IPS-18c (cell line): ENCODE results near the gene PCDHA1.
A peak's percentile ranks its signal among the peaks of the same experiment; 100 is the strongest.
"Not testable (repeated sequence)": the region's sequence is repeated elsewhere in the genome, so short reads cannot be mapped to it uniquely, and the experiment has no call there.

ENCODE experiments used
- H3K4me3 ChIP-seq: 2 replicates; pipeline ENCODE4 v1.7.0; 2013; ENCODE audit warnings: low read depth, mild to moderate bottlenecking, low read length, moderate library complexity; ENCODE audit not compliant: insufficient read depth
- H3K9me3 ChIP-seq: one replicate; pipeline ENCODE4 v1.6.1; 2013; ENCODE audit warnings: mild to moderate bottlenecking, low read length, moderate library complexity; ENCODE audit not compliant: control insufficient read depth, insufficient read depth

PCDHA1 gene

DNA sequence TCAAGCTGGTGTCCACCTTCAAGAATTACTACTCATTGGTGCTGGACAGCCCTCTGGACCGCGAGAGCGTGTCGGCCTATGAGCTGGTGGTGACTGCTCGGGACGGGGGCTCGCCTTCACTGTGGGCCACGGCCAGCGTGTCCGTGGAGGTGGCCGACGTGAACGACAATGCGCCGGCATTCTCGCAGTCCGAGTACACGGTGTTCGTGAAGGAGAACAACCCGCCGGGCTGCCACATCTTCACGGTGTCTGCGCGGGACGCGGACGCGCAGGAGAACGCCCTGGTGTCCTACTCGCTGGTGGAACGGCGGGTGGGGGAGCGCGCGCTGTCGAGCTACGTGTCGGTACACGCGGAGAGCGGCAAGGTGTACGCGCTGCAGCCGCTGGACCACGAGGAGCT, 16.4 kb downstream of the PCDHA1 start:
- not testable (repeated sequence) for H3K4me3 ChIP-seq, H3K9me3 ChIP-seq

DNA sequence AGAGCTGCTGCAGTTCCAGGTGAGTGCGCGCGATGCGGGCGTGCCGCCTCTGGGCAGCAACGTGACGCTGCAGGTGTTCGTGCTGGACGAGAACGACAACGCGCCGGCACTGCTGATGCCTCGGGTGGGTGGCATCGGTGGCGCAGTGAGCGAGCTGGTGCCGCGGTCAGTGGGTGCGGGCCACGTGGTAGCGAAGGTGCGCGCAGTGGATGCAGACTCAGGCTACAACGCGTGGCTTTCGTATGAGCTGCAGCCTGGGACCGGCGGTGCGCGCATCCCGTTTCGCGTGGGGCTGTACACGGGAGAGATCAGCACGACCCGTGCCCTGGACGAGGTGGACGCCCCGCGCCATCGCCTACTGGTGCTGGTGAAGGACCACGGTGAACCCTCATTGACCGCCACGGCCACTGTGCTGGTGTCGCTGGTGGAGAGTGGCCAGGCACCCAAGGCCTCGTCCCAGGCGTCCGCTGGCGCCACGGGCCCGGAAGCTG, 16.9 kb downstream of the PCDHA1 start:
- Histone ChIP-seq H3K4me3 (no peak overlapping the region), H3K9me3 (no peaks in the 10 kb centered on the region)

GRCh38 chr5:140806834-140807775, 21.2 kb downstream of the PCDHA1 start, which contains the start of gene PCDHA4:
Gene PCDHA4, plus strand, starts transcription at chr5:140807068.
- peak within 1 kb of the TSS; percentile 69 for H3K4me3 ChIP-seq
- H3K9me3 ChIP-seq, result no peaks in the 10 kb centered on the region

DNA sequence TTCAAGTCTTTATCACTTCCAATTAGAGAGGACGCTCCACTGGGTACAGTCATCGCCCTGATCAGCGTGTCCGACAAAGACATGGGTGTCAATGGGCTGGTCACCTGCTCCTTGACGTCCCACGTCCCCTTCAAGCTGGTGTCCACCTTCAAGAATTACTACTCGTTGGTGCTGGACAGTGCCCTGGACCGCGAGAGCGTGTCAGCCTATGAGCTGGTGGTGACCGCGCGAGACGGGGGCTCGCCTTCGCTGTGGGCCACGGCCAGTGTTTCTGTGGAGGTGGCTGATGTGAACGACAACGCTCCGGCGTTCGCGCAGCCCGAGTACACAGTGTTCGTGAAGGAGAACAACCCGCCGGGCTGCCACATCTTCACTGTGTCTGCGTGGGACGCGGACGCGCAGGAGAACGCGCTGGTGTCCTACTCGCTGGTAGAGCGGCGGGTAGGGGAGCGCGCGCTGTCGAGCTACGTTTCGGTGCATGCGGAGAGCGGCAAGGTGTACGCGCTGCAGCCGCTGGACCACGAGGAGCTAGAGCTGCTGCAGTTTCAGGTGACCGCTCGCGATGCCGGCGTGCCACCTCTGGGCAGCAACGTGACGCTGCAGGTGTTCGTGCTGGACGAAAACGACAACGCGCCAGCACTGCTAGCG, 22.4 kb downstream of the PCDHA1 start:
- not testable (repeated sequence) for H3K4me3 ChIP-seq, H3K9me3 ChIP-seq

DNA sequence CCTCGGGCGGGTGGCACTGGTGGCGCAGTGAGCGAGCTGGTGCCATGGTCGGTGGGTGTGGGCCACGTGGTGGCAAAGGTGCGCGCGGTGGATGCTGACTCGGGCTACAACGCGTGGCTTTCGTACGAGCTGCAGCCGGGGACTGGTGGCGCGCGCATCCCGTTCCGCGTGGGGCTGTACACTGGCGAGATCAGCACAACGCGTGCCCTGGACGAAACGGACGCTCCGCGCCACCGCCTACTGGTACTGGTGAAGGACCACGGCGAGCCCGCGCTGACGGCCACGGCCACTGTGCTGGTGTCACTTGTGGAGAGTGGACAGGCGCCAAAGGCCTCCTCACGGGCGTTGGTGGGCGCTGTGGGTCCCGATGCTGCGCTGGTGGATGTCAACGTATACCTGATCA, 22.9 kb downstream of the PCDHA1 start:
- H3K4me3 ChIP-seq, result 0 out of 2 replicates have a peak overlapping the region, but pooled peaks have one; percentile 10
- no peaks in the 10 kb centered on the region for H3K9me3 ChIP-seq

DNA sequence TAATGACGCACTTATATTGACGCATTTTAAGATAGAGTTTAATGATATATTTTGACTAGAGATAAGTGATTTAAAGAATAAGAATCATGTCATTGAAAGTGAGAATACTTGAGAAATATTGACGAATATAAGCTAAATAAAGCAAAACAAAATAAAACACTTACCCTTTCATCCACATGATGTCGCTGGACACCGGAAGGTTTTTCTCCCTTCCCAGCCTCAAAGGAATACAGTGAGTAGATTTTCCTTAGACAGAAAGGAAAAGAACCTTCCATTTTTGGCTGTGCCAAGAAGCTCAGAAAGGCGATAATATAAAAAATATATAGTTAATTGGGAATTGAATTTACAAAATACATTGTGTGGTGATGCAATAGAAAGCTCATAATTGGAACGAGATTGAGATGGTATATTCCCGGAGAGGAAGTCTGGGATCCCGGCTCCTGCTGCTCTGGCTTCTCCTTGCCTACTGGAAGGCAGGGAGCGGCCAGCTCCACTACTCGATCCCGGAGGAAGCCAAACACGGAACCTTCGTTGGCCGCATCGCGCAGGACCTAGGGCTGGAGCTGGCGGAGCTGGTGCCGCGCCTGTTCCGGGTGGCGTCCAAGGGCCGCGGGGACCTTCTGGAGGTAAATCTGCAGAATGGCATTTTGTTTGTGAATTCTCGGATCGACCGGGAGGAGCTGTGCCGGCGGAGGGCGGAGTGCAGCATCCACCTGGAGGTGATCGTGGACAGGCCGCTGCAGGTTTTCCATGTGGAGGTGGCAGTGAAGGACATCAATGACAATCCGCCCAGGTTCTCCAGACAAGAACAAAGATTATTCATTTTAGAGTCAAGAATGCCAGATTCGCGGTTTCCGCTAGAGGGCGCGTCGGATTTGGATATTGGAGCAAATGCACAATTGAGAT, 35.7 kb downstream of the PCDHA1 start, which contains the start of gene PCDHA5:
Gene PCDHA5, plus strand, starts transcription at position 239 of the 906 bp plus-strand sequence.
- Histone ChIP-seq H3K4me3 (no peak within 1 kb of the TSS), H3K9me3 (no peaks in the 10 kb centered on the region)

DNA sequence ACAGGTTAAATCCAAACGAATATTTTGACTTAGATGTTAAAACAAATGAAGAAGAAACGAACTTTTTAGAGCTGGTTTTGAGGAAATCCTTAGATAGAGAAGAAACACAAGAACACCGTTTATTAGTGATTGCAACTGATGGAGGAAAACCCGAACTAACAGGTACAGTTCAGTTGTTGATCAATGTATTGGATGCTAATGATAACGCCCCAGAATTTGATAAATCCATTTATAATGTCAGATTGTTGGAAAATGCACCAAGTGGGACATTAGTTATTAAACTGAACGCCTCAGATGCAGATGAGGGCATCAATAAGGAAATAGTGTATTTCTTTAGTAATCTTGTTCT, 36.3 kb downstream of the PCDHA1 start:
- H3K9me3 ChIP-seq, result no peaks in the 10 kb centered on the region
- no peak overlapping the region for H3K4me3 ChIP-seq

DNA sequence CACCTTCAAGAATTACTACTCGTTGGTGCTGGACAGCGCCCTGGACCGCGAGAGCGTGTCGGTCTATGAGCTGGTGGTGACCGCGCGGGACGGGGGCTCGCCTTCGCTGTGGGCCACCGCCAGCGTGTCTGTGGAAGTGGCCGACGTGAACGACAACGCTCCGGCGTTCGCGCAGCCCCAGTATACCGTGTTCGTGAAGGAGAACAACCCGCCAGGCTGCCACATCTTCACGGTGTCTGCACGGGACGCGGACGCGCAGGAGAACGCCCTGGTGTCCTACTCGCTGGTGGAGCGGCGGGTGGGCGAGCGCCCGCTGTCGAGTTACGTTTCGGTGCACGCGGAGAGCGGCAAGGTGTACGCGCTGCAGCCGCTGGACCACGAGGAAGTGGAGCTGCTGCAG, 37.0 kb downstream of the PCDHA1 start:
- H3K9me3 ChIP-seq, H3K4me3 ChIP-seq: not testable (repeated sequence)

DNA sequence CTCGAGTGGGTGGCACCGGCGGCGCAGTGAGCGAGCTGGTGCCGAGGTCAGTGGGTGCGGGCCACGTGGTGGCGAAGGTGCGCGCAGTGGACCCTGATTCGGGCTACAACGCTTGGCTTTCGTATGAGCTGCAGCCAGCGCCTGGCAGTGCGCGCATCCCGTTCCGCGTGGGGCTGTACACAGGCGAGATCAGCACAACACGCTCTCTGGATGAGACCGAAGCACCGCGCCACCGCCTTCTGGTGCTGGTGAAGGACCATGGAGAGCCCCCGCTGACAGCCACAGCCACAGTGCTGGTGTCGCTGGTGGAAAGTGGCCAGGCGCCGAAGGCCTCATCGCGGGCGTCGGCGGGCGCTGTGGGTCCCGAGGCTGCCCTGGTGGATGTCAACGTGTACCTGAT, 37.5 kb downstream of the PCDHA1 start:
- no peaks in the 10 kb centered on the region for H3K9me3 ChIP-seq

DNA sequence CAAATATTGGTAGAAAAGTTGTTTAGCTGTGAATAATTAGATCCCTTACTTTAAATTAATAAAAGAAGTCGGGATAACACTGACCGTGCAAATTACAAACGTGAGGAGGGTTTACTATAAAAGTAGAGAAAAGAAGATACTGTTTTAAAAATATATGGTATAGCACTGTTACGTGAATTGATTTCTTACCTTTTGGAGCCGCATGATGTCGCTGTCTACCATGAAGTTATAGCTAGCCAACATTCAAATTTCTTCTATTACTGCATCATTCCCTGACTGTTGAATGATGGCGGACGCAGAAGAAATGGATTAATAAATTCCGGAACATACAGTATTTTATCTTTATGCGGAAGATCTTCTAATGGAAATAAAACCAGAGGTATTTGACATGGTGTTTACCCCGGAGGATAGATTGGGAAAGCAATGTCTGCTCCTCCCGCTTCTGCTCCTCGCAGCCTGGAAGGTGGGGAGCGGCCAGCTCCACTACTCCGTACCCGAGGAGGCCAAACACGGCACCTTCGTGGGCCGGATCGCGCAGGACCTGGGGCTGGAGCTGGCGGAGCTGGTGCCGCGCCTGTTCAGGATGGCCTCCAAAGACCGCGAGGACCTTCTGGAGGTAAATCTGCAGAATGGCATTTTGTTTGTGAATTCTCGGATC, 41.9 kb downstream of the PCDHA1 start, which contains the start of gene PCDHA6:
Gene PCDHA6, plus strand, starts transcription at position 257 of the 658 bp plus-strand sequence. Its CDS starts 132 bp downstream, at position 389.
- Histone ChIP-seq H3K4me3 (no peak within 1 kb of the TSS), H3K9me3 (no peaks in the 10 kb centered on the region)

More for the DNA sequence above, 37.5 kb downstream of the PCDHA1 start:
- H3K4me3 ChIP-seq, result no peak overlapping the region

- H3K4me3 ChIP-seq, result no peak overlapping the region
- no peaks in the 10 kb centered on the region for H3K9me3 ChIP-seq
These were observed 42.4 kb downstream of the PCDHA1 start for GRCh38 chr5:140828362-140828737.

GRCh38 chr5:140829511-140830501, 43.9 kb downstream of the PCDHA1 start:
- not testable (repeated sequence) for H3K9me3 ChIP-seq, H3K4me3 ChIP-seq

- H3K4me3 ChIP-seq, result no peak within 1 kb of the TSS
- H3K9me3 ChIP-seq, result peaks cover 2% of the 10 kb centered on the region
These were observed 48.1 kb downstream of the PCDHA1 start, which contains the start of gene PCDHA7 for GRCh38 chr5:140833993-140834392. Gene PCDHA7, plus strand, starts transcription at chr5:140834269. Its CDS starts 115 bp downstream, at chr5:140834384.

GRCh38 chr5:140834439-140835008, 48.6 kb downstream of the PCDHA1 start:
- not testable (repeated sequence) for H3K9me3 ChIP-seq, H3K4me3 ChIP-seq
